PC-3 (cell line): ENCODE data around the gene SPG7.

Experiments
- EZH2 ChIP-seq: fragments of 300-600 bp; sonication (generic); IDR thresholded peaks from one replicate; pipeline ENCODE4 v1.6.1; 2017; ENCODE audit warnings: antibody characterized with exemption, mild to moderate bottlenecking, low read length; ENCODE audit not compliant: unreplicated experiment
- EZH2phosphoT487 ChIP-seq: fragments of 300-600 bp; sonication (generic); IDR thresholded peaks from 2 replicates; pipeline ENCODE4 v1.6.1; 2018; ENCODE audit warnings: mild to moderate bottlenecking, antibody characterized with exemption, low read length, borderline replicate concordance
- TF ChIP-seq, protein P1 (sequence below): fragments of 300-600 bp; sonication (generic); conservative IDR thresholded peaks from 2 replicates; pipeline ENCODE4 v1.5.1; 2017; ENCODE audit warnings: antibody characterized with exemption, low read depth, mild to moderate bottlenecking, low read length

DNA sequence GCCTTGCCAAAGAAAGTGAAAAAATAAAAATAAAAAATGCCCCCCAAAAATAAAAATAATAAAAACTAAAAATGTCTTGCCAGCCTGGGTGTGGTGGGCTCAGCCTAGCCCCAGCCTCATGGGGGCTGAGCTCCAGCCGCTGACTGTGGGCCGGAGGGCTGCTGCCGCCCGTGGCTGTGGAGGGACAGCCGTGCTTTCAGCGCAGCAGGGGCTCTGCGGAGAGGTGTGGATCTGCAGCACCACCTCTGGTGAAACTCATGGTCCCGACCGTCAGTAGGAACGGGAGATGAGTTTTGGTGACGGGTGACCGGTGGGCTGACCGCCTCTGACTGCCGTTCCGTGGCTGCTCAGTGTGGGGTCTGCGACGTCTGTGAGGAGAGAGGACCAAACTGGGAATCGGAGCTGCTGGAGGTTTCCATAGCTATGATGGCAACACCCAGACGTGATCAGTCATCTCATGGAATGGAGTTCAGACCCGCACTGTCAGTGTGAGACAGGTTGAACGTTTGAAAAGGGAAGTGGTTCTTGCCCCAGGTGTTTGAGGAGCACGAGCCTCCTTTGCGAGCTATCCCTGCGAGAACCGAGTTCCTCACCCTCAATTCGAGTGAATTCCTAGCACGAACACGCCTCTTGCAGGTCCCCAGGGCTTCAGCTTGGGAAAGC, 40.3 kb downstream of the SPG7 start:
- TF ChIP-seq EZH2phosphoT487 (no peak), EZH2 (no peak)
- TF ChIP-seq, protein P1, sequence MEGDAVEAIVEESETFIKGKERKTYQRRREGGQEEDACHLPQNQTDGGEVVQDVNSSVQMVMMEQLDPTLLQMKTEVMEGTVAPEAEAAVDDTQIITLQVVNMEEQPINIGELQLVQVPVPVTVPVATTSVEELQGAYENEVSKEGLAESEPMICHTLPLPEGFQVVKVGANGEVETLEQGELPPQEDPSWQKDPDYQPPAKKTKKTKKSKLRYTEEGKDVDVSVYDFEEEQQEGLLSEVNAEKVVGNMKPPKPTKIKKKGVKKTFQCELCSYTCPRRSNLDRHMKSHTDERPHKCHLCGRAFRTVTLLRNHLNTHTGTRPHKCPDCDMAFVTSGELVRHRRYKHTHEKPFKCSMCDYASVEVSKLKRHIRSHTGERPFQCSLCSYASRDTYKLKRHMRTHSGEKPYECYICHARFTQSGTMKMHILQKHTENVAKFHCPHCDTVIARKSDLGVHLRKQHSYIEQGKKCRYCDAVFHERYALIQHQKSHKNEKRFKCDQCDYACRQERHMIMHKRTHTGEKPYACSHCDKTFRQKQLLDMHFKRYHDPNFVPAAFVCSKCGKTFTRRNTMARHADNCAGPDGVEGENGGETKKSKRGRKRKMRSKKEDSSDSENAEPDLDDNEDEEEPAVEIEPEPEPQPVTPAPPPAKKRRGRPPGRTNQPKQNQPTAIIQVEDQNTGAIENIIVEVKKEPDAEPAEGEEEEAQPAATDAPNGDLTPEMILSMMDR: no peak
